HG02973 (cell line): ENCODE measurements around the gene PGA4.
"Not testable (repeated sequence)": the region's sequence is repeated elsewhere in the genome, so short reads cannot be mapped to it uniquely, and the experiment has no call there.

Experiments
- ATAC-seq: cut with Tn5 transposase; IDR thresholded peaks from one replicate; pipeline ENCODE4 v1.9.1; 2021; ENCODE audit warnings: moderate library complexity; ENCODE audit not compliant: unreplicated experiment

PGA4 gene

DNA sequence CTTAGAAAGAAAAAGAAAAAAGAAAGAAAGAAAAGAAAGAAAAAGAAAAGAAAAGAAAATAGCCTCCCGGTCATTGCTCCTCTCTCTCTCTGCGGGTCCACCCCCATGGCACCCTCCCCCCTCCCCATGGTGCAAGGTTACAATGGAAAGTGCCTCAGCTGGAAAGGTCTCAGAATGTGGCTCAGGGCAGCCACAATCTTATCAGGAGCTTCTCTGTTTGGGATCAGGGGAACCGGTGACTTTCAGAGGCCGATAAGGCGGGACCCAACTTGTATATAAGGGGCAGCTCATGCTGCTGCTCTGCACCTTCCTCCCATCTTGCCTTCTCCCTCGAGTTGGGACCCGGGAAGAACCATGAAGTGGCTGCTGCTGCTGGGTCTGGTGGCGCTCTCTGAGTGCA, at the start of gene PGA4:
Gene PGA4 (plus strand): TSS at position 301 of the 400 bp plus-strand sequence. CDS start 54 bp downstream, at position 355.
- not testable (repeated sequence) for ATAC-seq

GRCh38 chr11:61172356-61172755, 49.8 kb upstream of the PGA4 start:
- no peak for ATAC-seq

- ATAC-seq, result no peak
Measured at GRCh38 chr11:61172888-61173287, 49.3 kb upstream of the PGA4 start.

DNA sequence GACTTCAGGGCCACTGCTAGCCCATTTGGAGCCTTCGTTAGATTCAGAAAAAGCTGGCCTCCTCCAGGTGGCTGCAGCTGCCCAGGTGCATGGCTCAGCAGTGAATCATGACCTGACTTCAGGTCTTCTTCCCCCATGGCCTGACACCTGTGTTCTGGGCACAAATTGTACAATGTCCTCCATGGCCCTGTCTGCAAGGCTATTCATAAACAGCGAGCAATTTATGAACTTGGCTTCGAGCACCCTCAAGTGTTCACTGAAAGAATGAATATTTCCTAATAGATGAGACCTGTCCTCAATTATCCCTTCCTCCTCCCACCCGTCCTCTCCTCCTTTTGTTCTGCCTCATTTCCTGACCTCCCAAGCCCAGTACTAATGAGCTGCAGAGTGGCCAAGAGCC, 48.7 kb upstream of the PGA4 start:
- no peak for ATAC-seq

- ATAC-seq, result no peak
Measured at GRCh38 chr11:61174273-61174672, 47.9 kb upstream of the PGA4 start.

- no peak for ATAC-seq
Measured at GRCh38 chr11:61174949-61175348, 47.2 kb upstream of the PGA4 start.

DNA sequence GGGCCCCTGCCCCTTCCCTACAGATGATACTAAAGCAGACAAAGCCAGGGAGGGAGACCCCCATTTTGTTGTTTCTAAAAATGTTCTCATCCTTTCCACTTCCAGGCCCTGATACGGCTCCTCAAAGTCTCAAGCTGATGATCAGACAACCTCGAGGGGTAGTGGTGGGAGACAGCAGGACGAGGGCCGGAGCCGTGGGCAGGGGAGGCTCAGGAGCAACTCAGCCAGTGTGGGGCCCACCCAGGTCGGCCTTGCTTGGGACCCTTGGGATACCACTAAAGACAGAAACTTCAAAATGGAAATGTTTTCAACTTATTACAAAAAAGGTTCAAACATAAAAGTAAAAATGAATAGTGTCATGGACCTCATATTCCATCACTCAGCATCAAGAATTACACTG, 45.7 kb upstream of the PGA4 start:
- ATAC-seq, result no peak

GRCh38 chr11:61180205-61180604, 41.9 kb upstream of the PGA4 start:
- ATAC-seq, result not testable (repeated sequence)

- ATAC-seq, result no peak
Measured at GRCh38 chr11:61181489-61181888, 40.7 kb upstream of the PGA4 start.

DNA sequence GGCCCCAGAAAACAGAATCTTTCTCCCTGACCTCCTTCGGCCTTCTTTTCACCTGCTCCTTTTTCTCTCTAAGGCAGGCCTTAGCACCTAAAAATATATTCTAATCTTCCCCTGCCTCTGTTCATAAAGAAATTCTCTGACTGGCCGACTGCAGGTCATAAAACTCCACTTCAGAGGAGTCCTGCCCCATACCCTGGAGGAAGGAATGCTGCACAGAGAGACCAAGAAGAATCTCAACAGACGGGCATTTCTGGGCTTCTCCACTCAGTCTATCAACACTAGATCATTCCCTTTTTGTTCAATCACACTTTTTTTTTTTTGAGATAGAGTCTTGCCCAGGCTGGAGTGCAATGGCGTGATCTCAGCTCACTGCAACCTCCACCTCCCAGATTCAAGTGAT, 38.5 kb upstream of the PGA4 start:
- ATAC-seq, result no peak

DNA sequence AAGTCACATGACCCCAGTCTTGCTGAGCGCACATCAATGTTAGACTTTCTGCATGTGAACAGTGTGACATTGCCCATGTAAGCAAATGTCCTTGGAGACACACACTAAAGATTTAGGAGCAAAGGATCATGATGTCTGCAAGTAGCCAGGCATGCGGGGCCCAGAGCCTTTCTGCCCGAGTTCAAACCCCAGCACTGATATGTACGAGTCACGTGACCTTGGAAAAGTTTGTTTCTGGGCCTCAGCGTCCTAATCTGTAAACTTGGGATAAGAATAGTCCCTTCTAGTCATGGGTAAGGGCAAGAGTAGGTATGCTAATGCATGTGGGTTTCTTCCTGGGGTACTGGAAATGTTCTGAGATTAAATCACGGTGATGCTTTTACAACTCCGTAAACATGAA, 35.6 kb upstream of the PGA4 start:
- no peak for ATAC-seq

- no peak for ATAC-seq
Measured at GRCh38 chr11:61187505-61188130, 34.5 kb upstream of the PGA4 start.

DNA sequence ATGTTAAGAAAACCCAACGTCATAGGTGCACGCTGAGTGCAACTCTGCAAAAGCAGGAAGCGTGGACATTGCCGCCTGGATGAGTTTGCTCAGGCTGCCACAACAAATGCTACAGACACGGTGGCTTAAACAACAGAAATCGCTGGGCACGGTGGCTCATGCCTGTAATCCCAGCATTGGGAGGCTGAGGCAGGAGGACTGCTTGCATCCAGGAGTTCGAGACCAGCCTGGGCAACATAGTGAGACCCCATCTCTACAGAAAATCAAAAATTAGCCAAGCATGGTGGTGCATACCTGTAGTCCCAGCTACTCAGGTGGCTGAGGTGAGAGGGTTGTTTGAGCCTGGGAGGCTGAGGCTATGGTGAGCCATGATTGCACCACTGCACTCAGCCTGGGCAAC, 32.2 kb upstream of the PGA4 start:
- no peak for ATAC-seq

DNA sequence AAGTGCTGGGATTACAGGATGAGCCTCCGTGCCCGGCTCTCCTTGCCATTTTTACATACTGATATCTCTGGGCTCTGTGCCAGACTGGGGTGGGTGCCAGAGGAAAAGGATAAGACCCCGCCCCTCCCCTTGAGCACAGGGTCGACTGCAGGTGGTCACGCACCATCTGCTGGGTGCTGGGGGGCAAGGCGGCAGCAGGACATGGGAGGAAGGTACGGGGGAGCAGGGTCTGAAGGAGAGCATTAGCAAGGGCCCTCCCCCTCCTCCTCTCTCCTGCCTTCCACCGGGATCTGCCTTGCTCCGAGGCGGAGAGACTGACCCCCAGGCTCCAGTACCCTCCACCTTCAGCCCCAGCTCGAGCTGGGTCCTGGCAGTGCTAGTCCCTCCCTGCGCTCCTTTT, 28.6 kb upstream of the PGA4 start:
- ATAC-seq, result no peak

DNA sequence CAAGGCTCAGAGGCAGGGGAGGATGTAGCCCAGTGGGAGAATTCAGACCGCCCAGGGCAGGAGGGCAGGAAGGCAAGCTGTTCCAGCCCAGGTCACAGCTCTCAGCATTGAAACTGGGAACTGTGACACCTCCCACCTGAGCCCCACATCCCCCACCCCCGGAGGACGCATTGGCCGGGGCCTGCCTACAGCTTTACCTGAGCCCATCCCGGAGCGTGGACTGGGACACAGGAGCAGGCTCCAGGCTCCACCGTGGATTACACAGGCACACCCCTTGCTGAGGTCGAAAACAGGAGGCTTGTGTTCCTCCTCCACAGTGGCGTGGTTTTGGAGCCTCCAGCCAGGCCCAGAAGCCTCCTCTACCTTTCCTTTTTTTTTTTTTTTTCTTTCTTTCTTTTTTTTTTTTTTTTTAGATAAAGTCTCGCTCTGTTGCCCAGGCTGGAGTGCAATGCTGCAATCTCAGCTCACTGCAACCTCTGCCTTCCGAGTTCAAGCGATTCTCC, 27.9 kb upstream of the PGA4 start:
- ATAC-seq, result no peak

GRCh38 chr11:61194981-61195695, 27.0 kb upstream of the PGA4 start:
- no peak for ATAC-seq

GRCh38 chr11:61195719-61196118, 26.4 kb upstream of the PGA4 start:
- no peak for ATAC-seq

- ATAC-seq, result no peak
Measured at GRCh38 chr11:61198361-61198760, 23.8 kb upstream of the PGA4 start.

DNA sequence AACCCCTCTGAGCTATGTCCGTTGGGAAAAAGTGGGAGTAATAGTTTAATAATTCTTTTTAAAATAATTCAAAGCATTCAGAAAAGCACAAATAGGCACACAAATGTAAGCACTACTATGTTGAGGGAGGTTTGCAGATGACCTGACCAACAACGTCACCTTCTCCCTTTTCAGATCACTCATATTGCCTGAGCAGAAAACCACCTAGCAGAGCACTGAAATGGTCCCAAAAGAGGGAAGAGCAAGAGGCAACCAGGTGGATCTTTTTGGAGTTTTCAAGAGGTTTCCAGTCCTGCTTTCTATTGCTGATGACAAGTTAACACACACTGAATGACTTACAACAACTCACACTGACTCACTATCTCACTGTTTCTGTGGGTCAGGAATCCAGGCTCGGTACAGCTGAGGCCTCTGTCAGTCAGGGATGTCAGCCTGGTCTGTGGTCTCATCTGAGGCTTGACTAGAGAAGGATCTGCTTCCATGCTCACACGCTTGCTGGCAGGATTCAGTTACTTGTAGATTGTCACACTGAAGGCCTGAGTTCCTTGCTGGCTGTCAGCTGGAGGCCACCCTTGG, 23.1 kb upstream of the PGA4 start:
- no peak for ATAC-seq

DNA sequence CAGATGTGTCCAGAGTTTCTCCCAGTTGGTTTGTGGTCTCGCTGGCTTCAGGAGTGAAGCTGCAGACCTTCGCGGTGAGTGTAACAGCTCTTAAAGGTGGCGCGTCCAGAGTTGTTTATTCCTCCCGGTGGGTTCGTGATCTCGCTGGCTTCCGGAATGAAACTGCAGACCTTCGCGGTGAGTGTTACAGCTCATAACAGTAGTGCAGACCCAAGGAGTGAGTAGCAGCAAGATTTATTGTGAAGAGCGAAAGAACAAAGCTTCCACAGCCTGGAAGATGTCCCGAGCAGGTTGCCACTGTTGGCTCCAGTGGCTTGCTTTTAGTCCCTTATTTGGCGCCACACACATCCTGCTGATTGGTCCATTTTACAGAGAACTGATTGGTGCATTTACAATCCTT, 20.7 kb upstream of the PGA4 start:
- no peak for ATAC-seq

GRCh38 chr11:61202950-61203746, 19.0 kb upstream of the PGA4 start, which contains the start of gene PGA3:
Gene PGA3, plus strand, starts transcription at chr11:61203515. Its CDS starts 50 bp downstream, at chr11:61203565.
- ATAC-seq, result not testable (repeated sequence)
